Measurements from ENCODE around the gene GPN1. TPM values are rescaled to one million over a fixed set of nuclear protein-coding genes. Genes with fewer than 3 reads are reported as not detected.

The GPN1 gene
- total RNA-seq, 4 donors from 2014 or later: 12.3 to 27.7 (median 19.7) TPM

DNA sequence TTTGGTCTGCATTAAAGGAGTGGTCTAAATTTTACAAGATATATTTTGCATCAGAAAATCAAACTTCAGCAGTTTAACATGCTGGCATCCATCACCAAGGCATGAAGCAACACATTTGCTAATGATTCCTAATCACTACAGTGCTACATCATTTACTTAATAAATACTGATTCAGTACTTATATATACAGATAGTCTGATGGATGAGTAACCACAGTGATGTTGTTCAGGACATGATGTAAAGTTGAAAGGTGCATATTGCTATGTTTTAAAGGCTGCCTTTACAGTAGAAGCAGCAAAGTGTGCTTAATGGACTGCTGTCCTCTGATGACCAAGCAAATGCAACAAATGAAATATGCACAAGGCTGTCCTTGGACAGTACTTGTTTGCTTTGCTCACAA, 23.5 kb downstream of the GPN1 start:
- H3K4me3 ChIP-seq: no peak overlapping the region
- H3K27me3 ChIP-seq: no peaks in the 10 kb centered on the region
- H3K27ac ChIP-seq: no peak overlapping the region
- DNase-seq: no peak
- TF ChIP-seq CTCF (IDR thresholded peaks at IDR 0.05) (no peak), POLR2A (IDR thresholded peaks at IDR 0.05) (no peak)
- no peaks in the 10 kb centered on the region for H3K4me1 ChIP-seq
- peaks cover 0 to 99% (median 0%) of the 10 kb centered on the region in 3 donors for H3K36me3 ChIP-seq
- no peaks in the 10 kb centered on the region for H3K9me3 ChIP-seq

DNA sequence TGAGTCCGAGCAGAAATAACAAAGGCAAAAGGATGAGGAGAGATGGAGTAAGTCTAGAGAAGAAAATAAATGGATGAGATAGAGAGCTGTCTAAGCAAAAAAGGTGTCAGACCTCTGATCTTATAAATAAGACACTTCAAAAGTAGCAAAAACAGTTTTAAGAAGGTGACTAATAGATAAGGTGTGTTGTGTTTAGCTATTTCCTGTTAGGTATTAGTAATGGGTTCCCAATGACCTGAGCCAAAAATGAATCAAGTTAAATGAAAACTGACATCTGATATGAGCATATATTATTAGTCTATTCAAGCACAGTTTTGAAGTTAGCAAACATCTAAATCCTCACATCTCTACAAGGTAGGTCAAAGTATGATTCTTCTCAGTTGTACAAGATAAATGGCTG, 23.9 kb downstream of the GPN1 start:
- no peaks in the 10 kb centered on the region for H3K27me3 ChIP-seq
- no peak for DNase-seq
- peaks cover 0 to 98% (median 0%) of the 10 kb centered on the region in 3 donors for H3K36me3 ChIP-seq
- TF ChIP-seq POLR2A (IDR thresholded peaks at IDR 0.05) (no peak), CTCF (IDR thresholded peaks at IDR 0.05) (no peak)
- H3K4me3 ChIP-seq: no peak overlapping the region
- H3K4me1 ChIP-seq: no peaks in the 10 kb centered on the region
- H3K27ac ChIP-seq: no peak overlapping the region
- no peaks in the 10 kb centered on the region for H3K9me3 ChIP-seq

- no peaks in the 10 kb centered on the region for H3K4me1 ChIP-seq
- no peak overlapping the region for H3K27ac ChIP-seq
- TF ChIP-seq POLR2A (IDR thresholded peaks at IDR 0.05): no peak
- TF ChIP-seq CTCF (IDR thresholded peaks at IDR 0.05): no peak
- H3K9me3 ChIP-seq: no peaks in the 10 kb centered on the region
- no peaks in the 10 kb centered on the region for H3K27me3 ChIP-seq
- no peak for DNase-seq
- H3K36me3 ChIP-seq: peaks cover 0 to 91% (median 0%) of the 10 kb centered on the region in 3 donors
- H3K4me3 ChIP-seq: no peak overlapping the region
Measured at GRCh38 chr2:27653397-27653796, 24.5 kb downstream of the GPN1 start.

GRCh38 chr2:27655155-27655951, 26.5 kb downstream of the GPN1 start:
- no peak overlapping the region for H3K4me3 ChIP-seq
- peaks cover 0 to 83% (median 0%) of the 10 kb centered on the region in 3 donors for H3K36me3 ChIP-seq
- no peak for TF ChIP-seq POLR2A (IDR thresholded peaks at IDR 0.05)
- no peak for TF ChIP-seq CTCF (IDR thresholded peaks at IDR 0.05)
- no peaks in the 10 kb centered on the region for H3K27me3 ChIP-seq
- H3K27ac ChIP-seq: no peak overlapping the region
- no peaks in the 10 kb centered on the region for H3K9me3 ChIP-seq
- DNase-seq: no peak
- H3K4me1 ChIP-seq: no peaks in the 10 kb centered on the region

GRCh38 chr2:27661371-27661770, 32.5 kb downstream of the GPN1 start:
- no peak for DNase-seq
- Histone ChIP-seq H3K4me1 (peaks cover 0 to 24% (median 8%) of the 10 kb centered on the region in 4 donors), H3K4me3 (no peak overlapping the region), H3K9me3 (no peaks in the 10 kb centered on the region), H3K36me3 (peaks cover 0 to 40% (median 0%) of the 10 kb centered on the region in 3 donors), H3K27ac (no peak overlapping the region), H3K27me3 (no peaks in the 10 kb centered on the region)
- TF ChIP-seq POLR2A (IDR thresholded peaks at IDR 0.05) (no peak), CTCF (IDR thresholded peaks at IDR 0.05) (no peak)

Data from Peyer's patch (tissue), 4 donors.